Gastrocnemius medialis (tissue), 4 donors: ENCODE results near the gene BLVRB. TPM values are rescaled to one million over a fixed set of nuclear protein-coding genes. Genes with fewer than 3 reads are reported as not detected.
"Not testable (repeated sequence)": the region's sequence is repeated elsewhere in the genome, so short reads cannot be mapped to it uniquely, and the experiment has no call there.

Source experiments
- ATAC-seq, 2 donors: fragments of 150-250 bp; one replicate each; pipeline ENCODE4 v1.9.1; 2016
- DNase-seq, 2 donors: peaks; one replicate each; pipeline ENCODE4 v3.0.0-alpha.2; 2019
- H3K27ac ChIP-seq, 4 donors: fragments of 200-600 bp; sonication (generic); 1 replicate in 1 of 4; 2 replicates in 3 of 4; pipeline ENCODE4 v1.5.1; 2016 to 2018; ENCODE audit warnings: mild to moderate bottlenecking in 2 of 4, moderate library complexity in 1 of 4
- H3K27me3 ChIP-seq, 3 donors: fragments of 200-600 bp; sonication (generic) in 2 of 3; 1 replicate in 1 of 3; 2 replicates in 2 of 3; pipeline versions ENCODE4 v1.5.1 to v1.6.0; 2016 to 2019; ENCODE audit warnings: mild to moderate bottlenecking in 1 of 3, moderate library complexity in 1 of 3
- H3K36me3 ChIP-seq, 2 donors: fragments of 200-600 bp; sonication (generic) in 1 of 2; one replicate each; pipeline ENCODE4 v1.5.1; 2017 to 2018
- H3K4me1 ChIP-seq, 2 donors: fragments of 200-600 bp; sonication (generic) in 1 of 2; one replicate each; pipeline ENCODE4 v1.5.1; 2016 to 2017; ENCODE audit warnings: mild to moderate bottlenecking in 2 of 2
- H3K4me3 ChIP-seq, 4 donors: fragments of 200-600 bp; sonication (generic) in 3 of 4; 1 replicate in 1 of 4; 2 replicates in 3 of 4; pipeline ENCODE4 v1.5.1; 2016 to 2019; ENCODE audit warnings: mild to moderate bottlenecking in 2 of 4
- H3K9me3 ChIP-seq, 3 donors: fragments of 200-600 bp; sonication (generic) in 2 of 3; 1 replicate in 1 of 3; 2 replicates in 2 of 3; pipeline ENCODE4 v1.5.1; 2016 to 2019
- POLR2A ChIP-seq, 2 donors: fragments of 450-650 bp; IDR thresholded peaks; one replicate each; pipeline ENCODE4 v1.6.1; 2017; ENCODE audit warnings: antibody characterized with exemption in 2 of 2, mild to moderate bottlenecking in 2 of 2, moderate library complexity in 2 of 2
- in situ Hi-C, 4 donors: fragments of 200-750 bp; cut with MboI; loops; one replicate each; pipeline versions ENCODE4 v1.15.0 to v1.8.0; 2017; ENCODE audit warnings: low sequenced_read_pairs in 4 of 4
- intact Hi-C: fragments of 100-400 bp; cut with DNase I; formaldehyde crosslinking; loops from one replicate; pipeline ENCODE4 v1.15.1; 2023; ENCODE audit warnings: low total_unique reads
- total RNA-seq, 4 donors: library from RNA; depleted of rRNA; stranded (reverse); fragments of >200 nt; gene quantifications; one replicate each; pipeline versions ENCODE4 v1.1.0 to v1.2.3, GENCODE V29; 2016
- TF ChIP-seq, protein P1 (sequence below), 5 experiments: fragments of 450-650 bp in 3 of 5; fragments of 200-600 bp in 2 of 5; sonication (generic) in 2 of 5; IDR thresholded peaks in 4 of 5; conservative IDR thresholded peaks in 1 of 5; 1 replicate in 4 of 5; 2 replicates in 1 of 5; pipeline ENCODE4 v1.5.1; 2016 to 2019; ENCODE audit warnings: antibody characterized with exemption in 5 of 5, mild to moderate bottlenecking in 3 of 5, moderate library complexity in 3 of 5

BLVRB gene
- total RNA-seq, 4 donors from 2014 or later: 254 to 679 (median 280) TPM

DNA sequence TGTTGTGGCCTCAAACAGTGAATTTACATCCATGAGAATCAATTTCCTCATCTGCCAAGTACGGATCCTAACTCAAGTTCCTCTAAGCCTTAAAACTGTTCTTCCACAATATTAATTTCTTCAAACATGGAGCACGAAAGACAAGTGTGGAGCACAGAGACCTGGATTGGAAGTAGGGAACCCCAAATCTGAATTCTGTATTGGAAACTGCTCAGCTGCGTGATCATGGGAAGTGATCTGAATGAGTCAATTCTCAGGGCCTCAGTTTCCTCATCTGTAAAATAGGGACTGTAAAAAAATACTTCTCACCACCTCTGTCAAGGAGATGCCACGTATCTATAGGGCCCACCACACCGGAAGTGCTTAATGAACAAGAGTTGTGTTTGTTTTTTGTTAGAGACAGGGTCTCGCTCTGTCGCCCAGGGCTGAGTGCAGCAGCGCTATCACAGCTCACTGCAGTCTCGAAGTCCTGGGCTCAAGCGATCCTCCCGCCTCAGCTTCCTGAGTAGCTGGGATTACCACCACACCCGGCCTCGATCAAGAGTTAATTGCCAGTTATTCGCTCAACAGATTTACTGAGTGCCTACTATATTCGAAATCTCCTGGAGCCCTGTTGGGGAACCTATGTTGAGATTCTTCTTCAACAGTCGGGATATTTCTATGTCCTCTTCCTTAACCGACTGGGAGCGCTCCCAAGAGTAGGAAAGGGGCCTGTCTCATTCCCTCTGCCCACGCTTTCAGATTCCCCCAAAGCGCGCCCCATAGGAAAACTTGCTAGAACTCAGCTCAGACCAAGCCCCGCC lies 23.0 kb downstream of the BLVRB start:
- Histone ChIP-seq H3K36me3 (peaks cover 0 to 21% of the 10 kb centered on the region in 2 donors), H3K27ac (peak overlapping the region; percentile 96 to 99 (median 99)), H3K9me3 (no peaks in the 10 kb centered on the region), H3K27me3 (no peaks in the 10 kb centered on the region), H3K4me1 (peaks cover 15 to 24% of the 10 kb centered on the region in 2 donors), H3K4me3 (peak overlapping the region; percentile 47 to 98 (median 85))
- no peak for DNase-seq
- no peak for ATAC-seq
- intact Hi-C loops: loop anchor here (1.0 to 10.0 kb wide), 3 partner anchors 9 to 272 kb away; partner anchors contain the start of genes C19orf47, COQ8B, ITPKC and PLD3
- TF ChIP-seq, protein P1, sequence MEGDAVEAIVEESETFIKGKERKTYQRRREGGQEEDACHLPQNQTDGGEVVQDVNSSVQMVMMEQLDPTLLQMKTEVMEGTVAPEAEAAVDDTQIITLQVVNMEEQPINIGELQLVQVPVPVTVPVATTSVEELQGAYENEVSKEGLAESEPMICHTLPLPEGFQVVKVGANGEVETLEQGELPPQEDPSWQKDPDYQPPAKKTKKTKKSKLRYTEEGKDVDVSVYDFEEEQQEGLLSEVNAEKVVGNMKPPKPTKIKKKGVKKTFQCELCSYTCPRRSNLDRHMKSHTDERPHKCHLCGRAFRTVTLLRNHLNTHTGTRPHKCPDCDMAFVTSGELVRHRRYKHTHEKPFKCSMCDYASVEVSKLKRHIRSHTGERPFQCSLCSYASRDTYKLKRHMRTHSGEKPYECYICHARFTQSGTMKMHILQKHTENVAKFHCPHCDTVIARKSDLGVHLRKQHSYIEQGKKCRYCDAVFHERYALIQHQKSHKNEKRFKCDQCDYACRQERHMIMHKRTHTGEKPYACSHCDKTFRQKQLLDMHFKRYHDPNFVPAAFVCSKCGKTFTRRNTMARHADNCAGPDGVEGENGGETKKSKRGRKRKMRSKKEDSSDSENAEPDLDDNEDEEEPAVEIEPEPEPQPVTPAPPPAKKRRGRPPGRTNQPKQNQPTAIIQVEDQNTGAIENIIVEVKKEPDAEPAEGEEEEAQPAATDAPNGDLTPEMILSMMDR (IDR thresholded peaks at IDR 0.05 in 4 of 5, conservative IDR thresholded peaks at IDR 0.05 in 1 of 5): no peak
- no peak for TF ChIP-seq POLR2A (IDR thresholded peaks at IDR 0.05)
- in situ Hi-C loops: no loop called here

DNA sequence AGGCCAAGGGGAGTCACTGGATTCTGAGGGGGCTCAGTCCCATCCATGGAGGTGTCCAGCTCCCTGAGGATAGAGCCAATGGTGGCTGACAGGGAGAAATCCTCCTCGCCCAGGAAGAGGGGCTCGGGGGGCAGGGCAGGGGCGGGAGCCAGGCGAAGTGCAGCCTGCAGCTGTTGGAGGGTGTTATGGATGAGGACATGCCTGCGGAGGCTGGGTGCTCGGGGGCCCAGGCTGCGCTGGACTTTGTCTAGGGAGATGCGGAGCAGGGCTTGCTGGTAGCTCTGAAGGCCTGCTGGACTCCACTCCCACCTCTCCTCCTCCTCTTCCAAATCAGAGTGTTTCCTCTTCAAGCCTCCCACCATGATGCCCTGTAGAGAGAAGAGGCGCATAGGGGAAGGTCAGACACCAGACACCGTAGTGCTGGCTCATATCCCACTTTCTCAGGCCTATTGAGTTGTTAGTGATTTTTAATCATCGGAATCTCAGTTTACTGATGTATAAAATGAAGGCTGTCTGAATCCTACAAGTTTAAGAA lies 23.8 kb downstream of the BLVRB start:
- peaks cover 0 to 20% of the 10 kb centered on the region in 2 donors for H3K36me3 ChIP-seq
- TF ChIP-seq, protein P1 (IDR thresholded peaks at IDR 0.05 in 4 of 5, conservative IDR thresholded peaks at IDR 0.05 in 1 of 5): no peak
- no peak for TF ChIP-seq POLR2A (IDR thresholded peaks at IDR 0.05)
- H3K4me3 ChIP-seq: peak overlapping the region in 1 of 4 donors; percentile 93
- H3K27ac ChIP-seq: peak overlapping the region; percentile 96 to 99 (median 99)
- no peak for DNase-seq
- intact Hi-C loops (loop anchor here (2.0 to 10.0 kb wide), 2 partner anchors 93 to 273 kb away; partner anchors contain the start of genes C19orf47, COQ8B, ITPKC and PLD3), in situ Hi-C loops (no loop called here)
- no peak for ATAC-seq
- H3K9me3 ChIP-seq: no peaks in the 10 kb centered on the region
- no peaks in the 10 kb centered on the region for H3K27me3 ChIP-seq
- peaks cover 15 to 24% of the 10 kb centered on the region in 2 donors for H3K4me1 ChIP-seq

DNA sequence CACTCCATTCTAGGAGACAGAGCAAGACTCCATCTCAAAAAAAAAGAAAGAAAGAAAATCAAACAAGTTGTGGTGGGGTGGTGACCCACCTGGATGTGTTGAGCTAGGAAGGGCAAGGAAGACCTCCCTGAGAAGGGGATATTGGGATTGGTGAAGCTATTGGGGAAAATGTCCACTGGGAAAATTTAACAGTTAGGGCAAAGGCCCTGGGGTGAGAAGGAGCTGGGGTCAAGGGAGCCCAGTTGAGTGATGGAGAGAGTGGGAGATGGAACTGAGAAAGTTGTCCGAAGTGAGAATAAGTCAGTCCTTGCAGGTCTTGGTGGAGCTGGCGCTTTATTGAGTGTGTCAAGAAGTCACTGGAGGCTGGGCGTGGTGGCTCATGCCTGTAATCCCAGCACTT lies 27.3 kb downstream of the BLVRB start:
- ATAC-seq: no peak
- in situ Hi-C loops (no loop called here), intact Hi-C loops (no loop called here)
- TF ChIP-seq, protein P1 (IDR thresholded peaks at IDR 0.05 in 4 of 5, conservative IDR thresholded peaks at IDR 0.05 in 1 of 5): no peak
- TF ChIP-seq POLR2A (IDR thresholded peaks at IDR 0.05): no peak
- no peak overlapping the region for H3K4me3 ChIP-seq
- no peak for DNase-seq
- no peaks in the 10 kb centered on the region for H3K27me3 ChIP-seq
- peaks cover 15 to 27% of the 10 kb centered on the region in 2 donors for H3K4me1 ChIP-seq
- H3K27ac ChIP-seq: no peak overlapping the region
- H3K36me3 ChIP-seq: peaks cover 0 to 20% of the 10 kb centered on the region in 2 donors
- H3K9me3 ChIP-seq: no peaks in the 10 kb centered on the region

DNA sequence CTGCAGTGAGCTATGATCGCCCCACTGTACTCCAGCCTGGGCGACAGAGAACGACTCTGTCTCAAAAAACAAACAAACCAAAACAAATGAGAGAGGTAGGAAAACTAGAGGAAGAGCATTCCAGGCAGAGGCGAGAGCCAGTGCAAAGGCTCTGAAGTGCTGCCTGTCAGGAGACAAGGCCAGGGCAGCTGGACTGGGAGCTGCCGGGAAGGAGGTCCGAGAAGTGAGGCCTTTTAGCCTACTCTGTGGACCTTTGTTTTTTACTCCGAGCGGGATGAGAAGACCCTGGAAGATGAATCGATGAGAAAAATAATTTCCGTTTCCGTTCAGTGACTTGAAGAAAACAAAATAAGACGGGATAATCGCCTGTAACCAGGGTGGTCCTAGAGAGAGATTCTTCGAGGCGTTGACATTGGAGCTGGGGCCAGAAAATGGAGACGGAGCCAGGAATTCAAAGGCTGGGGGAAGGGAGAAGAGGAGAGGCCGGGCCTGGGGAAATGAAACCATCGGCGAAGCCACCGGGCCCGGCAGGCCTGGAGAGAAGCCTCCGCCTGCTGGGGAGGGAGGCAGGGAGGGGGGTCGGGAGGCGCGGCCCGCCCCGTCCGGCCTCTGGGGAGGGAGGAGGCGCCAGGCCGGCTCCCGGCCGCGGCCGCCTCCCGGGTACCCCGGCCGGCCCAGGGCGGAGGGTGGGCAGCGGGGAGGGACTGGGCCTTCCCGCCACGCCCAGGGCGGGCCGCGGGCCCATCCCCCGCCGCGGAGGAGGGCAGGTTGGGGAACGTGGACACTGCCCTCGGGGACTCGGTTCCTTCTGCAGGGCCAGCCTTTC lies 31.9 kb downstream of the BLVRB start:
- Histone ChIP-seq H3K36me3 (no peaks in the 10 kb centered on the region), H3K27me3 (no peaks in the 10 kb centered on the region), H3K4me3 (peak overlapping the region; percentile 53 to 63 (median 58)), H3K4me1 (peaks cover 7 to 16% of the 10 kb centered on the region in 2 donors), H3K27ac (peak overlapping the region; percentile 90 to 97 (median 92)), H3K9me3 (no peaks in the 10 kb centered on the region)
- TF ChIP-seq, protein P1 (IDR thresholded peaks at IDR 0.05 in 4 of 5, conservative IDR thresholded peaks at IDR 0.05 in 1 of 5): peak in 1 of 5 experiments; percentile 14
- peak; percentile 63 to 70 for TF ChIP-seq POLR2A (IDR thresholded peaks at IDR 0.05)
- ATAC-seq (peak; percentile 91), DNase-seq (peak; percentile 78 to 87)
- in situ Hi-C loops: no loop called here
- intact Hi-C loops: loop anchor here (1.0 kb wide), 1 partner anchor 10 kb away; no protein-coding TSS in a partner anchor

DNA sequence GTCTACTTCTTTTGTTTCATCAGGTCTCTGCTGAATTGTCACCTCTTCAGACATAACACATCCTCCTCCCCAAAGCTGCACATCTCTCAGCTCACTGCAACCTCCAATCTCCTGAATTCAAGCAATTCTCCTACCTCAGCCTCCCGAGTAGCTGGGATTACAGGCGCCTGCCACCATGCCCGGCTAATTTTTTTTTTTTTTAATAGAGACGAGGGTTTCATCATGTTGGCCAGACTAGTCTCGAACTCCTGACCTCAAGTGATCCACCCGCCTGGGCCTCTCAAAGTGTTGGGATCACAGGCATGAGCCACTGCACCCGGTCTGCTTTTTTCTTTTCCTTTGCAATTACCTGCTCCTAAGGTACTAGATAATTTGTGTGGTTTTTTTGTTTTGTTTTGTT lies 32.8 kb downstream of the BLVRB start:
- ATAC-seq, H3K27me3 ChIP-seq, DNase-seq, H3K36me3 ChIP-seq, H3K9me3 ChIP-seq, in situ Hi-C loops: not testable (repeated sequence)
- peaks cover 7 to 16% of the 10 kb centered on the region in 2 donors for H3K4me1 ChIP-seq
- H3K27ac ChIP-seq: peak overlapping the region; percentile 90 to 97 (median 92)
- intact Hi-C loops: loop anchor here (1.0 kb wide), 1 partner anchor 11 kb away; no protein-coding TSS in a partner anchor
- H3K4me3 ChIP-seq: peak overlapping the region; percentile 53 to 63 (median 58)
